ENCODE data around the gene VPS37B.

VPS37B gene

DNA sequence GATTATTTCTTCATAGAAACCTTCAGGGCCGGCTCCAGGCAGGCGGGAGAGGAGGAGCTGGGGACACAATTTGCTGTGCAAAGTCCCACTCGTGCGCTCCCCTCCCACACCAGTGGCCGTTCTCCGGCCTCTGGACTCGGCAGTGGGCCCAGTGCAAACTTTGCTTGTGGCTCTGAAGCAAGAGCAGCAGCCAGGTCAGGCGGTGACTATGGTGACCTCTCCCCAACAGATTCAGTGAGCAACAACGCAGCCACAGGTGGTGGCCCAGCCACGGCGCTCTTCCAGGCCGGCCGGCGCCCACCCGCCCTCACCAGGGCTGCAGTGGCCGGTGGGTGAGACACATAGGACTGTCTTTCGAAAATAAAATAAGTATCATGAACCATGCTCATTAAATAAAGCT is 29.5 kb downstream of the VPS37B start:
- DNase-seq (ENCODE audit: low read depth) = no peak

DNA sequence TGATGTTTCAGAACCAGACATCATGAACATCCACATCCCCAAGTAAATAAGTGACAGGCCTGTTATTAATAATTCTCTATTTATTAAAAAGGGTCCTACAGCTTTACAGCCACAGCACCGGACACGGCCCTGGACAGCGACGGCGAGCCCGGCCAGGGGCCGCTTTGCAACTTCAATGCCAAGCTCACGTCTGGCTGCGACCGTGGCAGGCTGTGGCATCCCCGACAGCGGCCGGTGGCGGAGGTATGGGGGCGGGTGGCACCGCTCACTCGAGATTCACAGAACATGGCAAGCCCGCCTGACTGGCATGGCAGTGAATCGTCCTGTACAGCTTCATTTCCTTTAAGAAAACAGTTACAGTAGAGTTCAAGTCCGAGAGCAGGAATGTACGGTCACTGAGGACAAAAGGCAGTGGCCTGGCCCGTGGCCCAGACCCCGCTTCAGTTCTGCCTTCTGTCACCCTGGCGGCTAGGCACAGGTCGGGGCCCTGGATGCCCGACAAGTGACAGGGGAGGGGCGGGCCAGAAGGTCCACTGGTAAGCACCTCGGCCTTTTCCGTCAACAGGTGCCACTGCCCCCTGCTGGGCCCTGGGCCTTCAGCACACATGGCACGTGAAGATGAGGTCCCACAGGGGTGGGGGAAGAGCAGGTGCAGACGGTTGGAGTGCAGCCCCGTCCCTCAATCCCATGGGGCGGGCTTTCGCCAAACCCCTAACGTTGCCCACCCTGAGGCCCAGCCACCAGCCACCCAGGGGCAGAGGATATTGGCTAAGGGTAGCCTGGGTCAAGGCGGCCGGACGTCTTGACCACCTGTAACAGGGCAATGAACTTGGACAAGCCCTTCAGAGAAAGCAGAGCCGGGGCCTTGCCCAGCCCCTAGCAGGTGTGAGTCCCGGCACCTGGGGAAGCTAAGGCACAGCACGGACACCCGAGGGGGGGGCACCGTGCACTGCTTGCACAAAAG is 30.4 kb downstream of the VPS37B start:
- no peak for DNase-seq (ENCODE audit: low read depth)

DNA sequence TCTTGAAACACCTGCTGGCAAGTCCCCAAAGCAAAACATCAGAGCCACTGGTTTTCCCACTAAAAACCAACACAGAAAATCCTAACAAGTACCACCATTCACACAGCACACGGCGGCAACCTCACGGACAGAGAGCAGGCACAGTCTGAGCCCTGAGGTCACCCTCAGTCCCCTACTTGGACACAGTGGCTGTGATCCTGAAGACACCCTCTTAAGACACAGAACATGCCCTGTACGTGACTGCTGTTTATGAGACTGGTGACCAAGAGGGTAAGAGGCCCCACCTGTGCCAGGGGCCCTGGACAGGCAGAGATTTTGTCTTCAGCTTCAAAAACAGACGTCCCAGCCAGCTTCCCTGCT is 31.1 kb downstream of the VPS37B start:
- no peak for DNase-seq (ENCODE audit: low read depth)

DNA sequence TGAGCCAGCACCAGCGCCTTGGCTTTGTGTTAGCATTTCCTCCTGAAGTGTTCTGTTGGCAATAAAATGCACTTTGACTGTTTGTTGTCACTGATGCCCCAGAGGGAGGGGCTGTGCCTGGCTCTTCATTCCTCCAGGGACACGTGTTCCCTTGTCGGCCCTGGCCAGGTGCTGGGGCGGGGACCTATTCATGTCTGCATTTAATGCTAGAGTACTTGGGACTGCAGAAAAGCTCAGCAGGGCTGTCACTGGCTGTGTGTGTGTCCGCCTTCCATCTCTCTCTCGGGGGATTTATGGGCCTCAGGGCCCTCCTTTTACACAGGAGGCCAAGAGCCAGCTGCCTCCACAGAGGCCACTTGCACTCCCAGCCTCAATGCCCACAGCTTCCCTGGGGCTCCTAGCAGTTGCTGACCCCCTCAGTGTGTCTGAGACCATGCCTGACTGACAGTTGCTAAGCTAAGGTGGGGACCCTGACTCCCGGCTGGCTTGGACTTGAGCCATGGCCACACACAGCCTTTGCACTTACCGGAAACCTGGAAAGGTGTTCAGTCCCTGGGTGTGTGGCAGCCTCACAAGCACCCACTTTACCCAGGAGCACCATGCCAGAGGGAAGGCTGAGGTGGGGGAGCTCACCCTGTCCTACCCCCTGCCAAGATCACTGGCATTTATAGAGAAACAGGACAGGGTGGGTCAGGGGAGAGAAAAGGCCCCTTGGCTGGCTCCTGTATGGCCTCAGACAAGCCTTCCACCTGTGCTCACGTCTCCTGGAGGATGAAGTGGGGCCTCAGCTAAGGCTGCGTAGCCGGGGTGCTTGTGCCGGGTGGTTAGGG is 32.8 kb downstream of the VPS37B start:
- DNase-seq (ENCODE audit: low read depth) = no peak

DNA sequence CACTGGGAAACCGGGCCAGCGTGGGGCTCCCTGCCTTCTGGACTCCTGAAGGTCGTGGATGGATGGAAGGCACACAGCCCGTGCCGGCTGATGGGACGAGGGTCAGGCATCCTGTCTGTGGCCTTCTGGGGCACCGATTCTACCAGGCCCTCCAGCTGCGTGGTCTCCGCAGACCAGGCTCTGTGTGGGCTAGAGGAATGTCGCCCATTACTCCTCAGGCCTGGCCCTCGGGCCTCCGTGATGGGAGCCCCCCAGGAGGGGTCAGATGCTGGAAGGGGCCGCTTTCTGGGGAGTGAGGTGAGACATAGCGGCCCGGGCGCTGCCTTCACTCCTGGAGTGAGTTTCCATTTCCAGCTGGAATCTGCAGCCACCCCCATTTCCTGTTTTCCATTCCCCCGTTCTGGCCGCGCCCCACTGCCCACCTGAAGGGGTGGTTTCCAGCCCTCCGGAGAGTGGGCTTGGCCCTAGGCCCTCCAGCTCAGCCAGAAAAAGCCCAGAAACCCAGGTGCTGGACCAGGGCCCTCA is 33.8 kb downstream of the VPS37B start:
- no peak for DNase-seq (ENCODE audit: low read depth)

DNA sequence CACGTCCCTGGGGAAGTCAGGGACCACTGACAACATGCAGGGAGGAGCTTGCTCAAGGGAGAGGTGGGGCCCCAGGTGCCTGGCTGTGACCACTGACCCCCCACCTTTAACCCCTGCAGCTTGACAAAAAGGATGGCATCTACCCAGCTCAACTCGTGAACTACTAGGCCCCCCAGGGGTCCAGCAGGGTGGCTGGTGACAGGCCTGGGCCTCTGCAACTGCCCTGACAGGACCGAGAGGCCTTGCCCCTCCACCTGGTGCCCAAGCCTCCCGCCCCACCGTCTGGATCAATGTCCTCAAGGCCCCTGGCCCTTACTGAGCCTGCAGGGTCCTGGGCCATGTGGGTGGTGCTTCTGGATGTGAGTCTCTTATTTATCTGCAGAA is 34.3 kb downstream of the VPS37B start:
- DNase-seq (ENCODE audit: low read depth) = no peak

DNA sequence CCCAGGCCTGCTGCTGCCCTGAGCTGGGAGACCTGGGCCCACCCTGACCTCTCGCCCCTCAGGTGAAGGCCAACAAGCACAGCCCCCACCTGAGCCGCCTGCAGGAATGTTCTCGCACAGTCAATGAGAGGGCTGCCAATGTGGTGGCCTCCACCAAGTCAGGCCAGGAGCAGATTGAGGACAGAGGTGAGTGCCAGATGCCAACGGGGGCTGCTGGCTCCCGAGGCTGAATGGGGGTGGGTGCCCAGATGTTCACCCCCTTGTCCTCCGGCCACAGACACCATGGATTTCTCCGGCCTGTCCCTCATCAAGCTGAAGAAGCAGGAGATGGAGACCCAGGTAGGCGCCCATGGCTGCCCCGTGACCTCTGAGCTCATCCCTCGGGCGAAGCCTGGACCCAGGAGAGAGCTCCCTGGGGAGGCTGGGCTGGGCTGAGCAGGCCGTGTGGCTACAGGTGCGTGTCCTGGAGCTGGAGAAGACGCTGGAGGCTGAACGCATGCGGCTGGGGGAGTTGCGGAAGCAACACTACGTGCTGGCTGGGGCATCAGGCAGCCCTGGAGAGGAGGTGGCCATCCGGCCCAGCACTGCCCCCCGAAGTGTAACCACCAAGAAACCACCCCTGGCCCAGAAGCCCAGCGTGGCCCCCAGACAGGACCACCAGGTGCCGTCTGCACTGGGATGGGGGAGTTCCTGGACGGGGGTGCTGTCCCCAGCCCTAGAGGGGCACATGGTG is 34.9 kb downstream of the VPS37B start:
- DNase-seq (ENCODE audit: low read depth) = no peak

DNA sequence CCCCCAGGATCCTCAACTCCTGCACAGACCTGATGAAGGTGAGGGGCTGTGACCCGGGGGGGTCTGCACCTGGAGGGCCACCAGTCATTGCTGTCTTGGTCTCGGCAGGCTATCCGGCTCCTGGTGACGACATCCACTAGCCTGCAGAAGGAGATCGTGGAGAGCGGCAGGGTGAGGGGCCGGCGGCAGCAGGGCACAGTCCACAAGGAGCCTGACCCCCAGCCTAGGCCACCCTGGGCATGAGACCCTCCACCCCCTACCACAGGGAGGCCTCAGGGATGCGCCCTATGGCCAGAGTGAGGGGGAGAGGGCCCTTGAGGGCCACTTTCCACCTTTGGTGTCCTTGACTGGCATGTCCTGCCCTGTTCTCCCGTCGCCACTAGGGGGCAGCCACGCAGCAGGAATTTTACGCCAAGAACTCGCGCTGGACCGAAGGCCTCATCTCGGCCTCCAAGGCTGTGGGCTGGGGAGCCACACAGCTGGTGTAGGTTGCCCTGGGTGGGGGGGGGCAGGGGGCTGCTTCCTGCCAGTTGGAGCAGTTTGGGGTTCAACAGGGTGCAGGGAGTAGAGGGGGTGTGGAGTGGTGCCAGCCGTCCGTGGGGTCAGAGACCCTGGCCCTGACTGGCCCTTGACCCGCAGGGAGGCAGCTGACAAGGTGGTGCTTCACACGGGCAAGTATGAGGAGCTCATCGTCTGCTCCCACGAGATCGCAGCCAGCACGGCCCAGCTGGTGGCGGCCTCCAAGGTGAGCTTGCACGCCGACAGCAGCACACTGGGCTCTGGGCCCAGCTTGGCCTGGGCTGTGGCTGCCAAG is 35.7 kb downstream of the VPS37B start:
- DNase-seq (ENCODE audit: low read depth) = no peak

DNA sequence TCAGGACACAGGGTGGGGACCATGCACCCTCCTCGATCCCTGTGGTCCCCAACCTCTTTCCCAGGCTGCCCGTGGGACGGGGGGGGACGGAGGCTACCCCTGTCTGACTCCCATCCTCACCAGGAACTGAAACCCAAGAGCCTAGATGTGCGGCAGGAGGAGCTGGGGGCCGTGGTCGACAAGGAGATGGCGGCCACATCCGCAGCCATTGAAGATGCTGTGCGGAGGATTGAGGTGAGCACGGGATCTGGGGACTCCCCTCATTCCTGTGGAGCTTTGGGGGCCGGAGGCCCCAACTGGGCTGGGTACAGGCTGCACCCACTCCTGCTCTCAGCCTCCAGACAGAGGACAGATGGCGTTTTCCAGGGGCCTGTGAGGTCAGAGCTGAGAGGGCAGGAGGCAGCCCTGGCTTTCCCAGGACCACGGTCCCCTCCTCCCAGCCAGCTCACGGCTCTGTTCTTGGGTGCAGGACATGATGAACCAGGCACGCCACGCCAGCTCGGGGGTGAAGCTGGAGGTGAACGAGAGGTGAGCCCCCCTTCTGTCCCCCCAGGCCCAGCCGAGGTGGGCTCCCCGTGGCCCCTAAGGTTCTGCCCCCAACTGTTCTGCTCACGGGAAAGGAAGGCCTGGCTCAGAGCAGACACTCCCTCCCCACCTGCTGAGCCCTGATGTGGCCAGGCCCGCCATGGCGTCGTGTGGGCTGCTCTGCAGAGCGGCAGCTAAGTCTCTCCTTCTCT is 36.5 kb downstream of the VPS37B start:
- DNase-seq (ENCODE audit: low read depth) = no peak

DNA sequence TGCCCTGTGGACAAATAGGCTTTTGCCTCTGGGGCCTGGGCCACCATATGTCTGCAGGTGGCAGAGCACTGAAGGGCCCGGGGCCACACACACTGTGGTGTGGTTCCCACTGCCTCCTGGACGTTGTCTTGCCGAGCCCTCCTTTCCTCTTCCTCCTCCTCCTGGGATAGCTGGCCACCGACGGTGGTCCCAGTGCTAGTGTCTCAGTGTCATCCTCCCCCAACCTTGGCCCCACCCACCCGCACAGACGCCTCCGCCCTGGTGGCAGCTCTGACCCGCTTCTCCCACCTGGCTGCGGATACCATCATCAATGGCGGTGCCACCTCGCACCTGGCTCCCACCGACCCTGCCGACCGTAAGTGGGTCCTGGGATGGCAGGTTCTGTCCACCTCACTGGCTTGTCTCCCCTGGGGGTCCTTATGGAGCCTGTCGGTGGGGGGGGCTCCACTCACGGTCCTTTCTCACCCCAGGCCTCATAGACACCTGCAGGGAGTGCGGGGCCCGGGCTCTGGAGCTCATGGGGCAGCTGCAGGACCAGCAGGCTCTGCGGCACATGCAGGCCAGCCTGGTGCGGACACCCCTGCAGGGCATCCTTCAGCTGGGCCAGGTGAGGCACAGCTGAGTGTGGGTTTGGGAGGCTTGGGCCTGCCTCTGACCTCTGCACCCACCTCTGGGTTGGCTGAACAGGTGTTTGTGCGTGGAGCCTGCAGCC is 37.2 kb downstream of the VPS37B start:
- DNase-seq (ENCODE audit: low read depth) = no peak

DNA sequence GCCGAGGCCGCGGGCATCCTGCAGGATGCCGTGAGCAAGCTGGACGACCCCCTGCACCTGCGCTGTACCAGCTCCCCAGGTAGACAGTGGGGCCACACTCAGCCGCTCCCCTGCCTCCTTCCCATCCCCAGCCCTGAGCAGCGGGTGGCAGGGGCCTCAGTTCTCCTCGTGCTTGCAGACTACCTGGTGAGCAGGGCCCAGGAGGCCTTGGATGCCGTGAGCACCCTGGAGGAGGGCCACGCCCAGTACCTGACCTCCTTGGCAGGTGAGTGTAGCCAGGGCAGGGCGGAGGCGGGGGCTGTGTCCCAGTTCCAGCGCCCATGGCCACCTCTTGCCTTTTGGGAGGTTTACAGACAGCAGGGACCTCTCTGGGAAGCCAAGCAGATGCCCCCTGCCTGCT is 37.8 kb downstream of the VPS37B start:
- DNase-seq (ENCODE audit: low read depth) = no peak

DNA sequence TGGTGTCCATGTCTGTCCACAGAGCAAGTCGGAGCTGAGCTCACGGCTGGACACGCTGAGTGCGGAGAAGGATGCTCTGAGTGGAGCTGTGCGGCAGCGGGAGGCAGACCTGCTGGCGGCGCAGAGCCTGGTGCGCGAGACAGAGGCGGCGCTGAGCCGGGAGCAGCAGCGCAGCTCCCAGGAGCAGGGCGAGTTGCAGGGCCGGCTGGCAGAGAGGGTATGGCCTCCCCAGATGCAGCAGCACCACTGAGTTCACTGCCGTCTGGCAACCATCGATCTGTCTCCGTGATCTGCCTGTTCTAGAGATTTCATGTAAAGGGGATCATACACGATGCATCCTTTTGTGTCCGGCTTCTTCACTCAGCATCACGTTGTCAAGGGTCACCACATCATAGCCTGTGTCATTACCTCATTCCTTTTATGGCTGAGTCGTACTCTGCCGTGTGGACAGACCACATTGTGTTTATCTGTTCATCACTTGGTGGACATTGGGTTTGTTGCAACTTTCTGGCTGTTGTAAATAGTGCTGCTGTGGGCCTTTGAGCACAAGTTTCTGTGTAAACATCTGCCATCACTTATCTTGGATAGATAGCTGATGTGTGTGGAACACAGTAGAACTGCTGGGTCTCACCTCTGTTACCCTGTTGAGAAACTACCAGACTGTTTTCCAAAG is 38.8 kb downstream of the VPS37B start:
- DNase-seq (ENCODE audit: low read depth) = no peak

DNA sequence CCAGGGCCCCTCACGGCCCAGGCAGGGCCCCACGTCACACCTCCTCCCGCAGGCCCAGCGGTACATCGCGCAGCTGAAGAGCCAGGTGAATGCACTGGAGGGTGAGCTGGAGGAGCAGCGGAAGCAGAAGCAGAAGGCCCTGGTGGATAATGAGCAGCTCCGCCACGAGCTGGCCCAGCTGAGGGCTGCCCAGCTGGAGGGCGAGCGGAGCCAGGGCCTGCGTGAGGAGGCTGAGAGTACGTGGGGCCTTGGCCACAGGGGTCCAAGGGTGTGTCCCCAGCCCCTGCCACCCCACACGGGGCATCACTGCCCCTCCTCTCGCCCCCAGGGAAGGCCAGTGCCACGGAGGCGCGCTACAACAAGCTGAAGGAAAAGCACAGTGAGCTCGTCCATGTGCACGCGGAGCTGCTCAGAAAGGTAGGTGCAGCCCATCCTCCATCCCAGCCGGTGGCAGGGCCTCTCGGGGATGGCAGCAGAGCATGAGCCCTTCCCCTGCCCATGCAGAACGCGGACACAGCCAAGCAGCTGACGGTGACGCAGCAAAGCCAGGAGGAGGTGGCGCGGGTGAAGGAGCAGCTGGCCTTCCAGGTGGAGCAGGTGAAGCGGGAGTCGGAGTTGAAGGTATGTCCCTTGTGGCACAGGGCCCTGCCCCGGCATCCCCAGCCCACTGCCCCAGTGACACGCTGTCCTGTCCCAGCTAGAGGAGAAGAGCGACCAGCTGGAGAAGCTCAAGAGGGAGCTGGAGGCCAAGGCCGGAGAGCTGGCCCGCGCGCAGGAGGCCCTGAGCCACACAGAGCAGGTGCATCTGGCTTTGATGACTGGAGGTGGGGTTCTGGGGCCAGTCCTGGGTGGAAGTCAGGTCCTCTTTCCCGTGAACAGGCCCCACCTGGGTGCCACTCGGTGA is 39.7 kb downstream of the VPS37B start:
- no peak for DNase-seq (ENCODE audit: low read depth)

DNA sequence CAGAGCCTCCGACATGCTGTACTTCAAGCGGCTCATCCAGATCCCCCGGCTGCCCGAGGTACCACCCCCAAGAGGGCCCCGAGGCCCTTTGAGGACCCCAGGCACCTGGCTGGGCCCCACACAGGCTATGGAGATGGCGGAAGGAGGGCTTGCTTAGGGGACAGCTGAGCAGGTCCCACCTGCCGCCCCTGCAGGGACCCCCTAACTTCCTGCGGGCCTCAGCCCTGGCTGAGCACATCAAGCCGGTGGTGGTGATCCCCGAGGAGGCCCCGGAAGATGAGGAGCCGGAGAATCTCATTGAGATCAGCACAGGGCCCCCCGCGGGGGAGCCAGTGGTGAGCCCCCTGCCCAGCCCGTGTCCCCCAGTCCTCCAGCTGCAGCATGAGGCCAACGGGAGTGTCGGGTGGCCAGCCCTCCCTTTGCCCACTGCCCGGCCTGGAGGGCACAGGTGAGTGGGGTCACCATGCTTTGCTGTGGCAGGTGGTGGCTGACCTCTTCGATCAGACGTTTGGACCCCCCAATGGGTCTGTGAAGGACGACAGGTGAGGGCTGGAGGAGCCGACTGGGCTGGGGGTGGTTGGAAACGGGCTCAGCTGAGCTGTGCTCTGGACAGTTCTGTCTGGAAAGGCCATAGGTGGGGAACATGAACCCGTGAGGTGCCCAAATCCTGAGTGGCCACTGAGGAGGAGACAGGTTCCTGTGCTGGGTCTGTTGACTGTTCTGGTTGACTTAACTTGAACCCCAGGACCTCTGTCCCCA is 40.7 kb downstream of the VPS37B start:
- no peak for DNase-seq (ENCODE audit: low read depth)

DNA sequence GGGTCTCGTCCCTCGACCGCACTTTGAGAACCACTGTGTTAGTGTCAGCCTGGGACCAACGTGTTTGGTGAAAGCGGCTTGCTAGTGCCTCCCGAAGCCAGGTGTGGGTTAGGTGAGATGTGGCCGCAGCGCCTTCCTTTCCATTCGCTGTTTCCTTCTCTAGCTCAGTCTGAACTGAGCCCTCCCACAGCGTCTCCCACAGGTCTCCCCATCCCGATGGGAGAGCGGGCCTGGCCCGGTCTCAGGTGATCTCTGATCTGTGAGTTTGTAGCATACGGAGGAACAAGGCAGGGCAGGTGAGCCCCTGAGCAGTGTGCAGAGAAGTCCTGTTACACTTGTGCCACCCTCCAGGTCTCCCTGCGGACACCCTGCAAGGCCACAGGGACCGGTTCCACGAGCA is 41.4 kb downstream of the VPS37B start:
- DNase-seq (ENCODE audit: low read depth) = no peak

DNA sequence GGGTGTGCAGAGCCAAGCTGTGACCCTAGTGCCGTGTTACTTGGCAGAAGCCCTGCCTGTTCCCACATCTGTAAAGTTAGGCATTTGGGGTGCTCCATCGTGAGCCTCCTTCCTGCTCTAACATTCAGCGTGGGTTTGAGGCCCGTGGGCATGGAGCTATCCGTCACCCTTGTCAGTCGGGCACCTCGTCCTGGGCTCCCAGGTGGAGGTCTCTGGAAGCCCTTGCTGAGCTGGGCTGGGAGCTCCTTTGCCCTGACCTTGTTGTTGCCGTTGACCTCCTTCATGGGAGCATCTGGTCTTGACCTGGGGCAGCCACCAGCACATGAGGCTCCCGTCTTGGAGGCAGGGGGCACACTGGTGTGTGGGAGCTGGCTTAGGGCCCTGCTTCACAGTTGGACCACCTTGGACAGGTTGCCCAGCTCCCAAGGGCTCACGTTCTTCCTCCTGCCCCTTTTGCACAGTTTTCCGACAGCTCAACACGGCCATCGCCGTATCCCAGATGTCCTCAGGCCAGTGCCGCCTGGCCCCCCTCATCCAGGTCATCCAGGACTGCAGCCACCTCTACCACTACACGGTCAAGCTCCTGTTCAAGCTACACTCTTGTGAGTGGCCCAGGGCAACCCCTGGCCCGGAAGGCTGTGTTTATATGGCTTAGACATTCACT is 42.2 kb downstream of the VPS37B start:
- no peak for DNase-seq (ENCODE audit: low read depth)

Measured in GM04503 (cell line).